Parathyroid adenoma (tissue), 2 donors: Measurements from ENCODE around the gene MERTK.

ENCODE experiments used
- H2AFZ ChIP-seq: fragments of 300-600 bp; sonication (generic); one replicate; pipeline ENCODE4 v1.7.0; 2017; ENCODE audit warnings: antibody characterized with exemption, mild to moderate bottlenecking
- H3K27ac ChIP-seq: fragments of 300-600 bp; sonication (generic); one replicate; pipeline ENCODE4 v1.7.0; 2017
- H3K27me3 ChIP-seq: fragments of 300-600 bp; sonication (generic); one replicate; pipeline ENCODE4 v1.7.0; 2017; ENCODE audit warnings: low read length; ENCODE audit not compliant: control insufficient read depth, insufficient read depth
- H3K36me3 ChIP-seq: fragments of 300-600 bp; sonication (generic); one replicate; pipeline ENCODE4 v1.7.0; 2017; ENCODE audit warnings: low read length; ENCODE audit not compliant: control insufficient read depth, insufficient read depth
- H3K4me1 ChIP-seq: fragments of 300-600 bp; sonication (generic); one replicate; pipeline ENCODE4 v1.7.0; 2017; ENCODE audit warnings: control low read depth
- H3K4me2 ChIP-seq: fragments of 300-600 bp; sonication (generic); one replicate; pipeline ENCODE4 v1.7.0; 2017; ENCODE audit warnings: low read length
- H3K4me3 ChIP-seq: fragments of 300-600 bp; sonication (generic); one replicate; pipeline ENCODE4 v1.7.0; 2017; ENCODE audit warnings: low read depth, low read length
- H3K79me2 ChIP-seq: fragments of 300-600 bp; sonication (generic); one replicate; pipeline ENCODE4 v1.7.0; 2017; ENCODE audit warnings: control low read depth
- H3K9ac ChIP-seq: fragments of 300-600 bp; sonication (generic); one replicate; pipeline ENCODE4 v1.7.0; 2017; ENCODE audit warnings: mild to moderate bottlenecking
- H3K9me3 ChIP-seq: fragments of 300-600 bp; sonication (generic); one replicate; pipeline ENCODE4 v1.7.0; 2017; ENCODE audit warnings: low read length; ENCODE audit not compliant: control insufficient read depth
- CTCF ChIP-seq: fragments of 300-600 bp; sonication (generic); IDR thresholded peaks from one replicate; pipeline ENCODE4 v1.7.0; 2017; ENCODE audit warnings: antibody characterized with exemption, mild to moderate bottlenecking
- donor health status: primary hyperparathyroidism.

The MERTK gene

GRCh38 chr2:112007493-112007892 is 109.1 kb downstream of the MERTK start:
- Histone ChIP-seq H3K27me3 (no peaks in the 10 kb centered on the region), H3K36me3 (no peaks in the 10 kb centered on the region), H3K9ac (no peak overlapping the region), H3K9me3 (no peaks in the 10 kb centered on the region), H2AFZ (no peak overlapping the region), H3K79me2 (no peaks in the 10 kb centered on the region), H3K4me2 (no peak overlapping the region), H3K27ac (no peak overlapping the region), H3K4me1 (no peaks in the 10 kb centered on the region), H3K4me3 (no peak overlapping the region)
- TF ChIP-seq CTCF = no peak

- H3K4me3 ChIP-seq = no peak overlapping the region
- no peaks in the 10 kb centered on the region for H3K4me1 ChIP-seq
- H3K9me3 ChIP-seq = no peaks in the 10 kb centered on the region
- no peak overlapping the region for H3K27ac ChIP-seq
- H3K9ac ChIP-seq = no peak overlapping the region
- no peaks in the 10 kb centered on the region for H3K27me3 ChIP-seq
- no peaks in the 10 kb centered on the region for H3K36me3 ChIP-seq
- no peak overlapping the region for H3K4me2 ChIP-seq
- TF ChIP-seq CTCF = no peak
- H2AFZ ChIP-seq = no peak overlapping the region
- no peaks in the 10 kb centered on the region for H3K79me2 ChIP-seq
Observed at GRCh38 chr2:112008910-112009485, 110.6 kb downstream of the MERTK start.

- no peak for TF ChIP-seq CTCF
- Histone ChIP-seq H3K9ac (no peak overlapping the region), H3K4me1 (no peaks in the 10 kb centered on the region), H2AFZ (no peak overlapping the region), H3K36me3 (no peaks in the 10 kb centered on the region), H3K27ac (no peak overlapping the region), H3K4me2 (no peak overlapping the region), H3K4me3 (no peak overlapping the region), H3K9me3 (no peaks in the 10 kb centered on the region), H3K27me3 (no peaks in the 10 kb centered on the region), H3K79me2 (no peaks in the 10 kb centered on the region)
Observed at GRCh38 chr2:112010751-112011150, 112.3 kb downstream of the MERTK start.

- no peaks in the 10 kb centered on the region for H3K36me3 ChIP-seq
- no peak overlapping the region for H2AFZ ChIP-seq
- H3K9ac ChIP-seq = no peak overlapping the region
- no peaks in the 10 kb centered on the region for H3K27me3 ChIP-seq
- TF ChIP-seq CTCF = no peak
- H3K27ac ChIP-seq = no peak overlapping the region
- H3K4me1 ChIP-seq = no peaks in the 10 kb centered on the region
- H3K79me2 ChIP-seq = no peaks in the 10 kb centered on the region
- H3K9me3 ChIP-seq = no peaks in the 10 kb centered on the region
- no peak overlapping the region for H3K4me3 ChIP-seq
- H3K4me2 ChIP-seq = no peak overlapping the region
Observed at GRCh38 chr2:112012556-112012955, 114.1 kb downstream of the MERTK start.

- H3K27me3 ChIP-seq = no peaks in the 10 kb centered on the region
- no peak for TF ChIP-seq CTCF
- H3K36me3 ChIP-seq = no peaks in the 10 kb centered on the region
- H3K4me1 ChIP-seq = no peaks in the 10 kb centered on the region
- no peak overlapping the region for H3K4me2 ChIP-seq
- H3K27ac ChIP-seq = no peak overlapping the region
- no peak overlapping the region for H3K9ac ChIP-seq
- H3K79me2 ChIP-seq = no peaks in the 10 kb centered on the region
- H3K4me3 ChIP-seq = no peak overlapping the region
- no peak overlapping the region for H2AFZ ChIP-seq
- H3K9me3 ChIP-seq = no peaks in the 10 kb centered on the region
Observed at GRCh38 chr2:112018846-112019245, 120.4 kb downstream of the MERTK start.
